Sigmoid colon (tissue), 4 donors: ENCODE results near the gene KLHL12.

Source experiments
- EP300 ChIP-seq, 4 donors: sonication (generic); formaldehyde crosslinking; IDR thresholded peaks; one replicate each; pipeline ENCODE4 v1.6.1; 2017; ENCODE audit warnings: antibody characterized with exemption in 4 of 4
- POLR2A ChIP-seq, 2 donors: fragments of 450-650 bp; IDR thresholded peaks; one replicate each; pipeline ENCODE4 v1.6.1; 2016; ENCODE audit warnings: antibody characterized with exemption in 2 of 2, mild to moderate bottlenecking in 2 of 2, moderate library complexity in 2 of 2
- POLR2AphosphoS5 ChIP-seq, 4 donors: sonication (generic); formaldehyde crosslinking; IDR thresholded peaks; one replicate each; pipeline ENCODE4 v1.6.1; 2017; ENCODE audit warnings: antibody characterized with exemption in 4 of 4
- TF ChIP-seq, protein P1 (sequence below), 4 experiments: fragments of 450-650 bp in 3 of 4; fragments of 200-600 bp in 1 of 4; IDR thresholded peaks; one replicate each; pipeline ENCODE4 v1.5.1; 2016 to 2019; ENCODE audit warnings: antibody characterized with exemption in 4 of 4, mild to moderate bottlenecking in 3 of 4, moderate library complexity in 2 of 4

DNA sequence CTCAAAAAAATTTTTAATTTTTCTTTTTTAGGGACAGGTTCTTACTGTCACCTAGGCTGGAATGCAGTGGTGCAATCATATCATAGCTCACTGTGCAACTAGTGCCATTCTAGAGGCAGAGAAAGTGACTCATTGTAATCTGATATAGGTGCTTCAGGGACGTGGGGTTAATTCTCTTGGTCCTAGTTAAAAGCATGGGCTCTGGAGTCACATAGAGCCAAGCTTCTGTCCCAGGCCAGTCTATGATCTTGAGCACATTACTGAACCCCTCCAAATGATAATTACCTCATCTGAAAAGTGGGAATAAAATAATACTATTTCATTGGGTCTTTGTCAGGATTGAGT, 32.2 kb upstream of the KLHL12 start:
- TF ChIP-seq, protein P1, sequence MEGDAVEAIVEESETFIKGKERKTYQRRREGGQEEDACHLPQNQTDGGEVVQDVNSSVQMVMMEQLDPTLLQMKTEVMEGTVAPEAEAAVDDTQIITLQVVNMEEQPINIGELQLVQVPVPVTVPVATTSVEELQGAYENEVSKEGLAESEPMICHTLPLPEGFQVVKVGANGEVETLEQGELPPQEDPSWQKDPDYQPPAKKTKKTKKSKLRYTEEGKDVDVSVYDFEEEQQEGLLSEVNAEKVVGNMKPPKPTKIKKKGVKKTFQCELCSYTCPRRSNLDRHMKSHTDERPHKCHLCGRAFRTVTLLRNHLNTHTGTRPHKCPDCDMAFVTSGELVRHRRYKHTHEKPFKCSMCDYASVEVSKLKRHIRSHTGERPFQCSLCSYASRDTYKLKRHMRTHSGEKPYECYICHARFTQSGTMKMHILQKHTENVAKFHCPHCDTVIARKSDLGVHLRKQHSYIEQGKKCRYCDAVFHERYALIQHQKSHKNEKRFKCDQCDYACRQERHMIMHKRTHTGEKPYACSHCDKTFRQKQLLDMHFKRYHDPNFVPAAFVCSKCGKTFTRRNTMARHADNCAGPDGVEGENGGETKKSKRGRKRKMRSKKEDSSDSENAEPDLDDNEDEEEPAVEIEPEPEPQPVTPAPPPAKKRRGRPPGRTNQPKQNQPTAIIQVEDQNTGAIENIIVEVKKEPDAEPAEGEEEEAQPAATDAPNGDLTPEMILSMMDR (IDR thresholded peaks at IDR 0.05), result no peak
- no peak for TF ChIP-seq POLR2AphosphoS5 (IDR thresholded peaks at IDR 0.05)
- no peak for TF ChIP-seq POLR2A (IDR thresholded peaks at IDR 0.05)
- no peak for TF ChIP-seq EP300 (IDR thresholded peaks at IDR 0.05)
